Keratinocyte (primary cell): ENCODE data around the gene CANT1. TPM values are rescaled to one million over a fixed set of nuclear protein-coding genes. Genes with fewer than 3 reads are reported as not detected.

Source experiments
- DNase-seq: peaks from one replicate; pipeline ENCODE4 v3.0.0-alpha.2; 2011; ENCODE audit warnings: low read depth, missing footprints, low spot score
- FAIRE-seq: peaks from 2 replicates; lab custom pipeline; 2011; peaks lifted over from hg19 to GRCh38; lab: Jason Lieb, UNC
- H2AFZ ChIP-seq: 2 replicates; pipeline ENCODE4 v1.6.0; 2012; ENCODE audit warnings: low read length, control low read depth, inconsistent platforms; ENCODE audit not compliant: control insufficient read depth
- H3K27ac ChIP-seq: 2 replicates; pipeline ENCODE4 v1.5.1; 2011; ENCODE audit warnings: low read length; ENCODE audit not compliant: control insufficient read depth, insufficient read depth
- H3K27me3 ChIP-seq: 3 replicates; pipeline ENCODE4 v1.6.0; 2011; ENCODE audit warnings: low read length; ENCODE audit not compliant: control insufficient read depth, insufficient read depth; ENCODE audit errors: extremely low read depth
- H3K36me3 ChIP-seq, 2 experiments: 2 replicates in 1 of 2; 3 replicates in 1 of 2; pipeline ENCODE4 v1.5.1; 2011; ENCODE audit warnings: low read length in 2 of 2, mild to moderate bottlenecking in 1 of 2; ENCODE audit not compliant: control insufficient read depth in 2 of 2, insufficient read depth in 2 of 2; ENCODE audit errors: extremely low read depth in 1 of 2
- H3K4me1 ChIP-seq: 3 replicates; pipeline ENCODE4 v1.5.1; 2011; ENCODE audit warnings: low read length; ENCODE audit not compliant: control insufficient read depth, insufficient read depth; ENCODE audit errors: extremely low read depth
- H3K4me2 ChIP-seq: 3 replicates; pipeline ENCODE4 v1.6.0; 2011; ENCODE audit warnings: low read depth, low read length; ENCODE audit not compliant: control insufficient read depth, insufficient read depth; ENCODE audit errors: extremely low read depth
- H3K4me3 ChIP-seq, 3 experiments: fragments of 200-600 bp in 1 of 3; sonication (generic) in 1 of 3; 2 replicates in 2 of 3; 3 replicates in 1 of 3; pipeline ENCODE4 v1.5.1; 2011 to 2016; ENCODE audit warnings: low read length in 3 of 3, mild to moderate bottlenecking in 3 of 3, control low read depth in 2 of 3, inconsistent platforms in 1 of 3, low read depth in 1 of 3, mixed read lengths in 1 of 3, mixed run types in 1 of 3, moderate library complexity in 1 of 3; ENCODE audit not compliant: control insufficient read depth in 2 of 3, insufficient read depth in 2 of 3; ENCODE audit errors: extremely low read depth in 1 of 3
- H3K79me2 ChIP-seq: 2 replicates; pipeline ENCODE4 v1.6.0; 2012; ENCODE audit warnings: low read length; ENCODE audit not compliant: control insufficient read depth, insufficient read depth
- H3K9ac ChIP-seq: 3 replicates; pipeline ENCODE4 v1.6.0; 2011; ENCODE audit warnings: low read length; ENCODE audit not compliant: control insufficient read depth, insufficient read depth; ENCODE audit errors: extremely low read depth
- H3K9me1 ChIP-seq: 3 replicates; pipeline ENCODE4 v1.6.0; 2011; ENCODE audit warnings: low read length; ENCODE audit not compliant: control insufficient read depth, insufficient read depth; ENCODE audit errors: extremely low read depth
- H3K9me3 ChIP-seq: 2 replicates; pipeline ENCODE4 v1.5.1; 2012; ENCODE audit warnings: low read depth, low read length; ENCODE audit not compliant: control insufficient read depth
- H4K20me1 ChIP-seq: 3 replicates; pipeline ENCODE4 v1.6.0; 2011; ENCODE audit warnings: low read length; ENCODE audit not compliant: control insufficient read depth, insufficient read depth; ENCODE audit errors: extremely low read depth
- EZH2 ChIP-seq: IDR thresholded peaks from one replicate; pipeline ENCODE4 v1.6.1; 2012; ENCODE audit warnings: inconsistent platforms, mild to moderate bottlenecking, low read length, moderate library complexity
- dilution Hi-C: fragments of 300-500 bp; cut with MboI; formaldehyde crosslinking; loops from one replicate; pipeline ENCODE4 v1.7.0; 2020; ENCODE audit warnings: low sequenced_read_pairs; ENCODE audit not compliant: extremely low pct_ligation_motif_present
- polyA plus RNA-seq, 5 experiments: library from polyadenylated mRNA; depleted of rRNA in 3 of 5; stranded (reverse) in 3 of 5; stranded (forward) in 1 of 5; unstranded in 1 of 5; fragments of >200 nt; gene quantifications; 1 replicate in 1 of 5; 2 replicates in 3 of 5; 3 replicates in 1 of 5; pipeline versions ENCODE4 v1.2.1 to v1.2.3, GENCODE V29; 2011 to 2012; ENCODE audit warnings: missing spikeins in 2 of 5, low read depth in 1 of 5, low replicate concordance in 1 of 5
- TF ChIP-seq, protein P1 (sequence below), 3 experiments: IDR thresholded peaks in 1 of 3; conservative IDR thresholded peaks in 1 of 3; optimal IDR thresholded peaks in 1 of 3; 2 replicates in 2 of 3; 3 replicates in 1 of 3; pipeline versions ENCODE3 to v1.5.1; 2011; ENCODE audit warnings: low read length in 3 of 3, mild to moderate bottlenecking in 3 of 3, moderate library complexity in 2 of 3, control low read depth in 1 of 3, inconsistent platforms in 1 of 3; ENCODE audit not compliant: insufficient read depth in 2 of 3; ENCODE audit errors: extremely low read depth in 1 of 3

Gene CANT1
- polyA plus RNA-seq, 1 donor (not counting 4 experiments of a cell fraction or from before 2014, with no cell fraction given), result 53.2 TPM

DNA sequence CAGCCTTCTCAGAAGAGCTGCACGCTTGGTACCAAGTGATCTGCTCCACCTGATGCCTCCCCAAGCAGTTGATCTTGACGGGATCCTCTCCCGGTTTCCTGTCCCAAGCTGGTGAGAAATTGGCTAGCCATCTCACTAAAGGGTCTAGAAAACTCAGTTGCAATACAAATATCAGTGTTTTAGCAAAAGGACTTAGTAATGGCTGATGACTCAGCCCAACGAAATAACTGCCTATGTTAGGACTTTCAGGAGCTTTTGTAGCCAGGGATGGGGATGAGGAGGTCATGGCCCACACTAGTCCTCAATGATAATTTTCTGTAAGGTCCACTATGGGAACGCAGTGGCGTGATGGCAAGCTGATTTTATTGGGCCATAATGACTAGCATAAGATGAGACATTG lies 41.7 kb upstream of the CANT1 start:
- Histone ChIP-seq H2AFZ (no peak overlapping the region), H3K4me3 (no peak overlapping the region), H3K9me3 (no peaks in the 10 kb centered on the region), H3K9ac (no peak overlapping the region), H3K27me3 (no peaks in the 10 kb centered on the region), H3K79me2 (no peaks in the 10 kb centered on the region), H3K4me2 (no peak overlapping the region), H4K20me1 (no peaks in the 10 kb centered on the region), H3K36me3 (no peaks in the 10 kb centered on the region), H3K9me1 (no peaks in the 10 kb centered on the region), H3K4me1 (no peaks in the 10 kb centered on the region), H3K27ac (no peak overlapping the region)
- no peak for TF ChIP-seq EZH2
- TF ChIP-seq, protein P1, sequence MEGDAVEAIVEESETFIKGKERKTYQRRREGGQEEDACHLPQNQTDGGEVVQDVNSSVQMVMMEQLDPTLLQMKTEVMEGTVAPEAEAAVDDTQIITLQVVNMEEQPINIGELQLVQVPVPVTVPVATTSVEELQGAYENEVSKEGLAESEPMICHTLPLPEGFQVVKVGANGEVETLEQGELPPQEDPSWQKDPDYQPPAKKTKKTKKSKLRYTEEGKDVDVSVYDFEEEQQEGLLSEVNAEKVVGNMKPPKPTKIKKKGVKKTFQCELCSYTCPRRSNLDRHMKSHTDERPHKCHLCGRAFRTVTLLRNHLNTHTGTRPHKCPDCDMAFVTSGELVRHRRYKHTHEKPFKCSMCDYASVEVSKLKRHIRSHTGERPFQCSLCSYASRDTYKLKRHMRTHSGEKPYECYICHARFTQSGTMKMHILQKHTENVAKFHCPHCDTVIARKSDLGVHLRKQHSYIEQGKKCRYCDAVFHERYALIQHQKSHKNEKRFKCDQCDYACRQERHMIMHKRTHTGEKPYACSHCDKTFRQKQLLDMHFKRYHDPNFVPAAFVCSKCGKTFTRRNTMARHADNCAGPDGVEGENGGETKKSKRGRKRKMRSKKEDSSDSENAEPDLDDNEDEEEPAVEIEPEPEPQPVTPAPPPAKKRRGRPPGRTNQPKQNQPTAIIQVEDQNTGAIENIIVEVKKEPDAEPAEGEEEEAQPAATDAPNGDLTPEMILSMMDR (optimal IDR thresholded peaks at IDR 0.05 in 1 of 3, IDR thresholded peaks at IDR 0.05 in 1 of 3, conservative IDR thresholded peaks at IDR 0.05 in 1 of 3; ENCODE audit: extremely low read depth in 1 of 3, insufficient read depth in 2 of 3, low read length in 3 of 3), result no peak
- FAIRE-seq (no peak), DNase-seq (no peak)
- dilution Hi-C loops, result no loop called here

DNA sequence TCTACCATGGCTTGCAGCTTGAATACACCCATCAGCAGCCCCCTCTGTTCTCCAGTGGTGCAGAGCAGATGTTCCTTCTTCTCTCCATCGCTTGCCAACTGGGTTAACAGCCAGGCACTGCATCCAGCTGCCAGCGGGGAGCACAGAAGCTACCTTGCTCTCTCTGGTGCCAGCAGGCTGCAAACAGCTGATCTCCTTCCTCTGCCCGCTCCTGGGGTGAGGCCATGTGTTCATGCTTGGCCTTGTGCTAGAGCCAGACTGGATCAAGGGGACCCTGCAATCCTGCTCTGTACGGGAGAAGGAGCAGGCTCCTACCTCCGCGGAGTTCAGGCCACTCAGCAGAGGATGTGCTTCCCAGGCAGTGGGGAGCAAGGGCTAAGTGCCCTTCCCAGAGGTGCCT lies 41.0 kb upstream of the CANT1 start:
- Histone ChIP-seq H3K27ac (no peak overlapping the region), H3K4me1 (peaks cover 1% of the 10 kb centered on the region), H3K9ac (no peak overlapping the region), H2AFZ (no peak overlapping the region), H3K79me2 (no peaks in the 10 kb centered on the region), H3K4me3 (no peak overlapping the region), H4K20me1 (no peaks in the 10 kb centered on the region), H3K9me1 (no peaks in the 10 kb centered on the region), H3K9me3 (no peaks in the 10 kb centered on the region), H3K36me3 (no peaks in the 10 kb centered on the region), H3K27me3 (no peaks in the 10 kb centered on the region), H3K4me2 (no peak overlapping the region)
- dilution Hi-C loops, result no loop called here
- DNase-seq, result no peak
- FAIRE-seq, result no peak
- no peak for TF ChIP-seq EZH2
- TF ChIP-seq, protein P1 (optimal IDR thresholded peaks at IDR 0.05 in 1 of 3, IDR thresholded peaks at IDR 0.05 in 1 of 3, conservative IDR thresholded peaks at IDR 0.05 in 1 of 3; ENCODE audit: extremely low read depth in 1 of 3, insufficient read depth in 2 of 3, low read length in 3 of 3), result no peak
